AG04449 (cell line): ENCODE results near the gene BAHCC1.
"Not testable (repeated sequence)": the region's sequence is repeated elsewhere in the genome, so short reads cannot be mapped to it uniquely, and the experiment has no call there.

Source experiments
- CTCF ChIA-PET: fragments of 350-600 bp; formaldehyde crosslinking; extraction: SDS; loops from one replicate; lab custom pipeline; 2021; ENCODE audit warnings: antibody characterized with exemption; lab: Yijun Ruan, JAX
- POLR2A ChIA-PET: fragments of 400-600, 350-600 bp; formaldehyde crosslinking; extraction: SDS; loops from one replicate; lab custom pipeline; 2020; ENCODE audit warnings: antibody characterized with exemption, inconsistent platforms; lab: Yijun Ruan, JAX
- DNase-seq: peaks from one replicate; pipeline ENCODE4 v3.0.0-alpha.2; 2010; ENCODE audit warnings: low read depth, low spot score
- H3K4me3 ChIP-seq: 2 replicates; pipeline ENCODE4 v1.5.1; 2011; ENCODE audit warnings: low read depth, mild to moderate bottlenecking, control low read depth, low read length
- TF ChIP-seq, protein P1 (sequence below): IDR thresholded peaks from one replicate; pipeline ENCODE4 v1.5.1; 2011; ENCODE audit warnings: mild to moderate bottlenecking, moderate library complexity, low read length, control low read depth, inconsistent platforms; ENCODE audit not compliant: insufficient read depth; ENCODE audit errors: missing control alignments

The BAHCC1 gene

DNA sequence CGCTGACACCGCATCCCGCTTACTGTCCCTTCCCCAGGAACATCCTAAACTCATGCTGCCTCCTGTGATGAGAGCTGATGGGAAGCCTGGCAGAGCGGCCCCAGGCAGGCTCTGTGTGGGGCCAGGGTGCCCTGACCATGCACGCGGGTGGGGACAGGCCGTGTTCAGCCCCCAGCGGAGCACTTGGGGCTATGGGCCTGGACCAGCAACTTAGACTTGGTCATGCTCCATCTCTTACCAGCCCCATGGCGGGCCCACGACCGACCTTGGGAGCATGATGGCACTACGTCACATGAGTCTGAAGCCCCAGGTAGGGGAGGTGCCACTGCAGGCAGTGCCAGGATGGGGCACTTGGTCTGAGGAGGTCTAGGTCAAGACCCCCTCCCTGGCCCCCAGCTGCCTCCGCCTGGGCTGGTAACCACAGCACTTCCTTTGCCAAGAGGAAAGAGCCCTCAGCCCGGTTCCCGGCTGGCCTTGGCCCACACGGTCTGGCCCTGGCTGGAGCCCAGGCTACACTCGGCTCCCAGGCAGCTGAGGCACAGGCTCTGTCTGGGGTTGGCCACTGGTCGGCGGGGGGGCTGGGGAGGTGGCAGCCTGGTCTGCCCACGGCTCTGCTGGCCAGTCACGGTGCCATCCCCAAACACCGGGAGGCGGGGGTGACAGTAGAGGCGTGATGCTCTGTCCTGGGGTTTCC, 25.7 kb downstream of the BAHCC1 start:
- ChIA-PET POLR2A (interaction anchor here (1.1 to 1.7 kb wide), 4 partner anchors 8 to 27 kb away, joined by 3 to 8 read pairs (median 4); partner anchors contain the start of gene BAHCC1), CTCF (no interaction called here)
- TF ChIP-seq, protein P1, sequence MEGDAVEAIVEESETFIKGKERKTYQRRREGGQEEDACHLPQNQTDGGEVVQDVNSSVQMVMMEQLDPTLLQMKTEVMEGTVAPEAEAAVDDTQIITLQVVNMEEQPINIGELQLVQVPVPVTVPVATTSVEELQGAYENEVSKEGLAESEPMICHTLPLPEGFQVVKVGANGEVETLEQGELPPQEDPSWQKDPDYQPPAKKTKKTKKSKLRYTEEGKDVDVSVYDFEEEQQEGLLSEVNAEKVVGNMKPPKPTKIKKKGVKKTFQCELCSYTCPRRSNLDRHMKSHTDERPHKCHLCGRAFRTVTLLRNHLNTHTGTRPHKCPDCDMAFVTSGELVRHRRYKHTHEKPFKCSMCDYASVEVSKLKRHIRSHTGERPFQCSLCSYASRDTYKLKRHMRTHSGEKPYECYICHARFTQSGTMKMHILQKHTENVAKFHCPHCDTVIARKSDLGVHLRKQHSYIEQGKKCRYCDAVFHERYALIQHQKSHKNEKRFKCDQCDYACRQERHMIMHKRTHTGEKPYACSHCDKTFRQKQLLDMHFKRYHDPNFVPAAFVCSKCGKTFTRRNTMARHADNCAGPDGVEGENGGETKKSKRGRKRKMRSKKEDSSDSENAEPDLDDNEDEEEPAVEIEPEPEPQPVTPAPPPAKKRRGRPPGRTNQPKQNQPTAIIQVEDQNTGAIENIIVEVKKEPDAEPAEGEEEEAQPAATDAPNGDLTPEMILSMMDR = no peak
- no peak overlapping the region for H3K4me3 ChIP-seq
- DNase-seq = no peak

- TF ChIP-seq, protein P1 = no peak
- peak; percentile 79 for DNase-seq
- CTCF ChIA-PET = interaction anchor here (1.0 kb wide), 1 partner anchor 19 kb away, joined by 4 read pairs; no protein-coding TSS in a partner anchor
- POLR2A ChIA-PET = interaction anchor here (0.9 to 1.0 kb wide), 2 partner anchors 26 to 28 kb away, joined by 3 read pairs; partner anchors contain the start of gene BAHCC1
- H3K4me3 ChIP-seq = peak overlapping the region; percentile 49
Measured at GRCh38 chr17:81422776-81423697, 27.8 kb downstream of the BAHCC1 start.

DNA sequence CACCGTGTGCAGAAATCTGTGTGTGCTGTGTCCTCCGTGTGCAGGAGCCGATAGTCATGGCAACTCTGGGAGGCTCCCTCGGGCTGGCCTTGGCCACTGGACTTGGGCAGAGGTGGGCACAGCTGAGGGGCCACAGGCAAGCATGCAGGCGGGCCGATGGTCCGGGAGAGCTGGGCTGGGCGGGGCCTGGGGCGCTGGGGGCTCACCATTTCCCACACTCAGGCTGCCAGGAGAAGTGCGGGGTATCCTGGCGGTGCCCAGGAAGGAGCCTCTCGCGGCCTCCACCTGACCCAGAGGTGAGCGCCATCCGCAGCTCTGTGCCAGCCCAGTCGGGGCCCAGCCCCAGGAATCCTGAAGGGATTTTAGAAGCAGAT, 28.4 kb downstream of the BAHCC1 start:
- CTCF ChIA-PET = no interaction called here
- POLR2A ChIA-PET = no interaction called here
- no peak overlapping the region for H3K4me3 ChIP-seq
- TF ChIP-seq, protein P1 = no peak
- DNase-seq = no peak

GRCh38 chr17:81424151-81425017, 29.1 kb downstream of the BAHCC1 start:
- DNase-seq = no peak
- TF ChIP-seq, protein P1 = no peak
- POLR2A ChIA-PET = no interaction called here
- no peak overlapping the region for H3K4me3 ChIP-seq
- CTCF ChIA-PET = no interaction called here

DNA sequence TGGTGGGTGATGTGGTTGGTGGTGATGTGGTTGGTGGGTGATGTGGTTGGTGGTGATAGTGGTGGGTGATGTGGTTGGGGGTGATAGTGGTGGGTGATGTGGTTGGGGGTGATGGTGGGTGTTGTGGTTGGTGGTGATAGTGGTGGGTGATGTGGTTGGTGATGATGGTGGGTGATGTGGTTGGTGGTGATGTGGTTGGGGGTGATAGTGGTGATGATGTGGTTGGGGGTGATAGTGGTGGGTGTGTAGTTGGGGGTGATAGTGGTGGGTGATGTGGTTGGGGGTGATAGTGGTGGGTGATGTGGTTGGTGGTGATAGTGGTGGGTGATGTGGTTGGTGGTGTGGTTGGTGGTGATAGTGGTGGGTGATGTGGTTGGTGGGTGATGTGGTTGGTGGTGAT, 29.8 kb downstream of the BAHCC1 start:
- POLR2A ChIA-PET, DNase-seq, CTCF ChIA-PET, H3K4me3 ChIP-seq: not testable (repeated sequence)

DNA sequence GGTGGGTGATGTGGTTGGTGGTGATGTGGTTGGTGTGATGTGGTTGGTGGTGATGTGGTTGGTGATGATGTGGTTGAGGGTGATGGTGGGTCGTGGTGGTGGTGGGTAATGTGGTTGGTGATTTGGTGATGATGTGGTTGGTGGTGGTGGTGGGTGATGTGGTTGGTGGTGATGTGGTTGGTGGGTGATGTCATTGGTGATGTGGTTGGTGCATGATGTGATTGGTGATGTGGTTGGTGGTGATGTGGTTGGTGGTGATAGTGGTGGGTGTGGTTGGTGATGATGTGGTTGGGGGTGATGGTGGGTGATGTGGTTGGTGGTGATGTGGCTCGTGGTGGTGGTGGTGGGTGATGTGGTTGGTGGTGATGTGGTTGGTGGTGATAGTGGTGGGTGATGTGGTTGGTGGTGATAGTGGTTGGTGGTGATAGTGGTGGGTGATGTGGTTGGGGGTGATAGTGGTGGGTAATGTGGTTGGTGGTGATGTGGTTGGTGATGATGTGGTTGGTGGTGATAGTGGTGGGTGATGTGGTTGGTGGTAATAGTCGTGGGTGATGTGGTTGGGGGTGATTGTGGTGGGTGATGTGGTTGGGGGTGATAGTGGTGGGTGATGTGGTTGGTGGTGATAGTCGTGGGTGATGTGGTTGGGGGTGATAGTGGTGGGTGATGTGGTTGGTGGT, 30.6 kb downstream of the BAHCC1 start:
- H3K4me3 ChIP-seq, CTCF ChIA-PET, POLR2A ChIA-PET, DNase-seq: not testable (repeated sequence)
